Testis (tissue), 2 donors: ENCODE measurements around the gene PPIL1.

Experiments used
- POLR2A ChIP-seq: fragments of 450-650 bp; IDR thresholded peaks from one replicate; pipeline ENCODE4 v1.6.1; 2017; ENCODE audit warnings: antibody characterized with exemption, mild to moderate bottlenecking, moderate library complexity
- TF ChIP-seq, protein P1 (sequence below), 3 experiments: fragments of 450-650 bp in 2 of 3; fragments of 200-600 bp in 1 of 3; sonication (generic) in 1 of 3; IDR thresholded peaks; one replicate each; pipeline ENCODE4 v1.5.1; 2016 to 2019; ENCODE audit warnings: antibody characterized with exemption in 3 of 3, mild to moderate bottlenecking in 2 of 3, moderate library complexity in 1 of 3

DNA sequence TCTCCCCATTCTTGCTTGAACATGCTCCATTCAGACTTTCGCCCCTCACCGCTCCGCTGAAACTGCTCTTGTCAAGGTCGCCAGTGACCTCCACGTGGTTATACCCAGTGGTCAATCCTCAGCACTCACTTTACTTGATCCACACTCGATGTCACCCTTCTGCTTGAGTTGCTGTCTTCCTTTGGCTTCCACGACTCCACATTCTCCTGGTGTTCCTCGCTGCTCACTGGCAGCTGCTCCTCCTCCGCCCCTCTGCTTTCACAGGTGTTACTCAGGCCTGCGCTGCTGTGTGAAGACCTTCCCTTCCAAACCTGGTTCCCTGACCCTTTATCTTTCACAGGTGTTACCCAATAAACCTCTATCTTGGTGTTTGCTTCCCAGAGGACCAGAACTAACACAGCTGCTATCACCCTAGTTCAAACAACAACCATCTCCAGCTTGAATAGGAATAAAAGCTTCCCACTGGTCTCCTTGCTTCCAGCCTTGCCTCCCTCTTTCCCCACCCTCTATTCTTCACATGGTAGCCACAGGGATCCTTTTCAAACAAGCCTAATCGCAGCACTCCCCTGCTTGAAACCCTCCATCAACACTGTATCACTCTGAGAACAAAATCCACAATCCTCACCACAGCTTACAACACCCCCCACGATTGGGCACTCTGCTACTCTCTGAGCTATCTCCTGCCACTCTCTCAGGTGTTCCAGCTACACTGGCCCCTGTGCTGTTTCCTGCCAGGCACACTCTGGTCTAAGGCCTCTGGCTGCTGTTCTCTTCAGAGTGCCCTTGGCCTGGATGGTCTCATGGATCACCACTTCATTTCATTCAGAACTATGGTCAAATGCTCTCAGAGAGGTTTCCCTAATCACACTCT lies 10.7 kb downstream of the PPIL1 start:
- TF ChIP-seq, protein P1, sequence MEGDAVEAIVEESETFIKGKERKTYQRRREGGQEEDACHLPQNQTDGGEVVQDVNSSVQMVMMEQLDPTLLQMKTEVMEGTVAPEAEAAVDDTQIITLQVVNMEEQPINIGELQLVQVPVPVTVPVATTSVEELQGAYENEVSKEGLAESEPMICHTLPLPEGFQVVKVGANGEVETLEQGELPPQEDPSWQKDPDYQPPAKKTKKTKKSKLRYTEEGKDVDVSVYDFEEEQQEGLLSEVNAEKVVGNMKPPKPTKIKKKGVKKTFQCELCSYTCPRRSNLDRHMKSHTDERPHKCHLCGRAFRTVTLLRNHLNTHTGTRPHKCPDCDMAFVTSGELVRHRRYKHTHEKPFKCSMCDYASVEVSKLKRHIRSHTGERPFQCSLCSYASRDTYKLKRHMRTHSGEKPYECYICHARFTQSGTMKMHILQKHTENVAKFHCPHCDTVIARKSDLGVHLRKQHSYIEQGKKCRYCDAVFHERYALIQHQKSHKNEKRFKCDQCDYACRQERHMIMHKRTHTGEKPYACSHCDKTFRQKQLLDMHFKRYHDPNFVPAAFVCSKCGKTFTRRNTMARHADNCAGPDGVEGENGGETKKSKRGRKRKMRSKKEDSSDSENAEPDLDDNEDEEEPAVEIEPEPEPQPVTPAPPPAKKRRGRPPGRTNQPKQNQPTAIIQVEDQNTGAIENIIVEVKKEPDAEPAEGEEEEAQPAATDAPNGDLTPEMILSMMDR (IDR thresholded peaks at IDR 0.05) = no peak
- no peak for TF ChIP-seq POLR2A
